D721Med (cell line): ENCODE results near the gene MPP4.

ENCODE experiments used
- DNase-seq: peaks from one replicate; pipeline ENCODE4 v3.0.0; 2011; ENCODE audit warnings: low spot score; ENCODE audit not compliant: insufficient read length
- FAIRE-seq: peaks from 2 replicates; lab custom pipeline; 2011; peaks lifted over from hg19 to GRCh38; lab: Jason Lieb, UNC
- CTCF ChIP-seq: IDR thresholded peaks from 2 replicates; pipeline ENCODE4 v1.5.1; 2012; ENCODE audit warnings: mild to moderate bottlenecking, control low read depth; ENCODE audit not compliant: insufficient read depth; ENCODE audit errors: missing control alignments

Gene MPP4

GRCh38 chr2:201618744-201619662, 79.4 kb downstream of the MPP4 start:
- DNase-seq = no peak

GRCh38 chr2:201608021-201608420, 90.4 kb downstream of the MPP4 start:
- DNase-seq (no peak), FAIRE-seq (no peak)
- no peak for TF ChIP-seq CTCF

More at GRCh38 chr2:201618744-201619662, 79.4 kb downstream of the MPP4 start:
- no peak for TF ChIP-seq CTCF
- no peak for FAIRE-seq

GRCh38 chr2:201607568-201607967, 90.9 kb downstream of the MPP4 start:
- no peak for DNase-seq
- no peak for FAIRE-seq
- TF ChIP-seq CTCF = no peak

GRCh38 chr2:201600906-201601305, 97.5 kb downstream of the MPP4 start:
- TF ChIP-seq CTCF = no peak
- FAIRE-seq (no peak), DNase-seq (no peak)

- DNase-seq (no peak), FAIRE-seq (no peak)
- TF ChIP-seq CTCF = no peak
Measured at GRCh38 chr2:201597397-201597796, 101.0 kb downstream of the MPP4 start.
